Endothelial cell of umbilical vein (primary cell): ENCODE measurements around the gene PRPF40B.

Experiments used
- CTCF ChIP-seq, 2 donors: IDR thresholded peaks; 1 replicate in 1 of 2; 2 replicates in 1 of 2; pipeline ENCODE4 v1.5.1; 2011; ENCODE audit warnings: low read length in 2 of 2, mild to moderate bottlenecking in 2 of 2, moderate library complexity in 2 of 2, control low read depth in 1 of 2, inconsistent platforms in 1 of 2, low read depth in 1 of 2; ENCODE audit not compliant: insufficient read depth in 1 of 2; ENCODE audit errors: extremely low read depth in 1 of 2
- EZH2 ChIP-seq: IDR thresholded peaks from 2 replicates; pipeline ENCODE4 v1.6.1; 2012; ENCODE audit warnings: borderline replicate concordance, low read depth, mild to moderate bottlenecking, moderate library complexity, low read length, inconsistent platforms; ENCODE audit not compliant: severe bottlenecking
- JUN ChIP-seq: IDR thresholded peaks from 2 replicates; pipeline ENCODE4 v1.6.1; 2011; ENCODE audit warnings: borderline replicate concordance, low read depth; ENCODE audit not compliant: insufficient read length, insufficient read depth
- MYC ChIP-seq: IDR thresholded peaks from one replicate; pipeline ENCODE4 v1.6.1; 2011; ENCODE audit warnings: mild to moderate bottlenecking, low read depth, low read length
- POLR2A ChIP-seq: IDR thresholded peaks from 2 replicates; pipeline ENCODE4 v1.6.1; 2012; ENCODE audit warnings: low read depth, mild to moderate bottlenecking, control low read depth, low read length
- POLR2AphosphoS5 ChIP-seq: IDR thresholded peaks from 2 replicates; pipeline ENCODE4 v1.6.1; 2012; ENCODE audit warnings: low read depth, mild to moderate bottlenecking, control low read depth, low read length, moderate library complexity; ENCODE audit not compliant: insufficient read depth

- no peak for TF ChIP-seq CTCF (IDR thresholded peaks at IDR 0.05; ENCODE audit: extremely low read depth in 1 of 2, insufficient read depth in 1 of 2, low read depth in 1 of 2, low read length in 2 of 2)
- TF ChIP-seq EZH2: no peak
- no peak for TF ChIP-seq POLR2A
- no peak for TF ChIP-seq POLR2AphosphoS5
- TF ChIP-seq MYC: no peak
- TF ChIP-seq JUN: no peak
These were observed 60.4 kb downstream of the PRPF40B start for GRCh38 chr12:49683599-49684309.
